ENCODE data around the gene EGLN1. TPM values are rescaled to one million over a fixed set of nuclear protein-coding genes. Genes with fewer than 3 reads are reported as not detected.
"Not testable (repeated sequence)": the region's sequence is repeated elsewhere in the genome, so short reads cannot be mapped to it uniquely, and the experiment has no call there.

EGLN1 gene
- total RNA-seq, 1 donor from 2014 or later: 19.9 TPM

DNA sequence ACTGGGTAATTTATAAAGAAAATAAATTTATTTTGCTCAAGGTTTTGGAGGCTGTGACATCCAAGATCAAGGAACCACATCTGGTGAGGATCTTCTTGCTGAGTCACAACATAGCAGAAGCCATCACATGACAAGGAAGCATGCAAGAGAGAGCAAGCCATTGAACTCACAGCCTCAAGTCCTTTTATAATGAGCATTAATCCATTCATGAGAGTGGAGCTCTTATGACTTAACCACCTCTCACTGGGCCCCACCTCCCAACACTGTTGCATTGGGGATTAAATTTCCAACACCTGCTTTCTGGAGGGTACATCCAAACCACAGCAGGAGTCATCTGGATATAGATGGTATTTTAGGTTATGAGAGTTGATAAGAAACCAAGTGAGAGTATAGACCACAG lies 20.6 kb upstream of the EGLN1 start:
- H3K4me1 Mint-ChIP-seq (ENCODE audit: low read depth): no peaks in the 10 kb centered on the region
- no peaks in the 10 kb centered on the region for H3K36me3 Mint-ChIP-seq (ENCODE audit: insufficient read depth)
- no peak overlapping the region for H3K4me3 Mint-ChIP-seq (ENCODE audit: low read depth)
- H3K27ac Mint-ChIP-seq: no peak overlapping the region
- no peak for DNase-seq (ENCODE audit: low spot score, unreplicated experiment)
- no peaks in the 10 kb centered on the region for H3K27me3 Mint-ChIP-seq
- TF ChIP-seq, protein P1, sequence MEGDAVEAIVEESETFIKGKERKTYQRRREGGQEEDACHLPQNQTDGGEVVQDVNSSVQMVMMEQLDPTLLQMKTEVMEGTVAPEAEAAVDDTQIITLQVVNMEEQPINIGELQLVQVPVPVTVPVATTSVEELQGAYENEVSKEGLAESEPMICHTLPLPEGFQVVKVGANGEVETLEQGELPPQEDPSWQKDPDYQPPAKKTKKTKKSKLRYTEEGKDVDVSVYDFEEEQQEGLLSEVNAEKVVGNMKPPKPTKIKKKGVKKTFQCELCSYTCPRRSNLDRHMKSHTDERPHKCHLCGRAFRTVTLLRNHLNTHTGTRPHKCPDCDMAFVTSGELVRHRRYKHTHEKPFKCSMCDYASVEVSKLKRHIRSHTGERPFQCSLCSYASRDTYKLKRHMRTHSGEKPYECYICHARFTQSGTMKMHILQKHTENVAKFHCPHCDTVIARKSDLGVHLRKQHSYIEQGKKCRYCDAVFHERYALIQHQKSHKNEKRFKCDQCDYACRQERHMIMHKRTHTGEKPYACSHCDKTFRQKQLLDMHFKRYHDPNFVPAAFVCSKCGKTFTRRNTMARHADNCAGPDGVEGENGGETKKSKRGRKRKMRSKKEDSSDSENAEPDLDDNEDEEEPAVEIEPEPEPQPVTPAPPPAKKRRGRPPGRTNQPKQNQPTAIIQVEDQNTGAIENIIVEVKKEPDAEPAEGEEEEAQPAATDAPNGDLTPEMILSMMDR (IDR thresholded peaks at IDR 0.05; ENCODE audit: unreplicated experiment): no peak
- H3K9me3 Mint-ChIP-seq (ENCODE audit: low read depth): peaks cover 5% of the 10 kb centered on the region

DNA sequence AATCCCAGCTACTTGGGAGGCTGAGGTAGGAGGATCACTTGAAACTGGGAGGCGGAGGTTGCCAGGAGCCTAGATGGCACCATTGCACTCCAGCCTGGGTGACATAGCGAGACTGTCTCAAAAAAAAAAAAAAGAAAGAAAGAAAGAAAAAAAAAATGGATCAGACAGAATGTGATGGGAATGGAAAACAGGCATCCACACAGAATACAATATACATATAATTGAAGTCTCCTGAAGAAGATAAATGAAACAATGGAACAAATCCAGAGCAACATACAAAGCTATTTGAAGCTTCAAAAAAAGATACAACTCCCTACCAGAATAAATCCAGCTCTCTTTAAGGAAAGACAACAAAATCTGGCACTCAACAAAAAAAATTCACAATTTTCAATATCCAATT lies 10.9 kb upstream of the EGLN1 start:
- Mint-ChIP-seq H3K4me1 (ENCODE audit: low read depth) (no peaks in the 10 kb centered on the region), H3K4me3 (ENCODE audit: low read depth) (no peak overlapping the region), H3K36me3 (ENCODE audit: insufficient read depth) (no peaks in the 10 kb centered on the region), H3K27ac (no peak overlapping the region), H3K27me3 (no peaks in the 10 kb centered on the region), H3K9me3 (ENCODE audit: low read depth) (no peaks in the 10 kb centered on the region)
- TF ChIP-seq, protein P1 (IDR thresholded peaks at IDR 0.05; ENCODE audit: unreplicated experiment): no peak
- no peak for DNase-seq (ENCODE audit: low spot score, unreplicated experiment)

DNA sequence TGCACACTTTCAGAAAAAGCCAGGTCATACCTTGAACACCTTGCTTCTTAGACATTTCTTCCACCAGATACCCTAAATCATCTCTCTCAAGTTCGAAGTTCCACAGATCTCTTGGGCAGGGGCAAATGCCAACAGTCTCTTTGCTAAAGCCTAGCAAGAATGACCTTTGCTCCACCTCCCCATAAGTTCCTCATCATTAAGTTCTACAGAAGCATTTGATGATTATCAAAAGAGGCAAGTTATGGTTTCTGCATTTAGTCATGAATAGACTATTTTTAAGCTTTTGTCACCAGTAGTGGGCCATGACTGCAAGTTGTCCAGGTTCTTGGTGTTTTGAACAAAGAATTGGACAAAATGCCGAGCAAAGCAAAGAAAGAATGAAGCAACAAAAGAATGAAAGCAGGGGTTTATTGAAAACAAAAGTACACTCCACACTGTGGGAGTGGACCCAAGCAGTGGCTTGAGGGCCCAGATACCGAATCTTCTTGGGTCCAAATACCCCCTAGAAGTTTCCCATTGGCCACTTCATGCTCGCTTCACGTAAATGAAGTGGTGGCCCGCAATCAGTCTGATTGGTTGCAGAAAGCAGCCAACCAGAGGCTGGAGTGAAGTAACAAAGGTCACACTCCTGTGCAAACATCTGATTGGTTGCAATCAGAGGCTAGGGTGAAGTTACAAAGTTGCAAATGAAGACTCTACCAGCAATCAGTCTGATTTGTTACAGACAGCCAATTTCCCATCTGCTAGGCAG lies 9.8 kb upstream of the EGLN1 start:
- no peaks in the 10 kb centered on the region for H3K9me3 Mint-ChIP-seq (ENCODE audit: low read depth)
- no peaks in the 10 kb centered on the region for H3K4me1 Mint-ChIP-seq (ENCODE audit: low read depth)
- TF ChIP-seq, protein P1 (IDR thresholded peaks at IDR 0.05; ENCODE audit: unreplicated experiment): no peak
- H3K27me3 Mint-ChIP-seq: no peaks in the 10 kb centered on the region
- no peaks in the 10 kb centered on the region for H3K36me3 Mint-ChIP-seq (ENCODE audit: insufficient read depth)
- no peak for DNase-seq (ENCODE audit: low spot score, unreplicated experiment)
- no peak overlapping the region for H3K4me3 Mint-ChIP-seq (ENCODE audit: low read depth)
- H3K27ac Mint-ChIP-seq: no peak overlapping the region

DNA sequence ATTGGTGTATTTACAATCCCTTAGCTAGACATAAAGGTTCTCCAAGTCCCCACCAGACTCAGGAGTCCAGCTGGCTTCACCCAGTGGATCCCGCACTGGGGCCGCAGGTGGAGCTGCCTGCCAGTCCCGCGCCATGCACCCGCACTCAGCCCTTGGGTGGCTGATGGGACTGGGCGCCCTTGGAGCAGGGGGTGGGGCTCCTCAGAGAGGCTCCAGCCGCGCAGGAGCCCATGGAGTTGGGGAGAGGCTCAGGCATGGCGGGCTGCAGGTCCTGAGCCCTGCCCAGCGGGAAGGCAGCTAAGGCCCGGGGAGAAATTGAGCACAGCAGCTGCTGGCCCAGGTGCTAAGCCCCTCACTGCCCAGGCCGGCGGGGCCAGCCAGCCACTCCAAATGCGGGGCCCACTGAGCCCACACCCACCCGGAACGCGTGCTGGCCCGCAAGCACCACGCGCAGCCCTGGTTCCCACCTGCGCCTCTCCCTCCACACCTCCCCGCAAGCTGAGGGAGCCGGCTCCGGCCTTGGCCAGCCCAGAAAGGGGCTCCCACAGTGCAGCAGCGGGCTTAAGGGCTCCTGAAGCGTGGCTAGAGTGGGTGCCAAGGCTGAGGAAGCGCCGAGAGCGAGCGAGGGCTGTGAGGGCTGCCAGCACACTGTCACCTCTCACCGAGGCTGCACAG lies 8.7 kb upstream of the EGLN1 start:
- not testable (repeated sequence) for H3K4me3 Mint-ChIP-seq (ENCODE audit: low read depth); H3K27ac Mint-ChIP-seq; H3K27me3 Mint-ChIP-seq; DNase-seq (ENCODE audit: low spot score, unreplicated experiment); H3K9me3 Mint-ChIP-seq (ENCODE audit: low read depth); H3K4me1 Mint-ChIP-seq (ENCODE audit: low read depth); H3K36me3 Mint-ChIP-seq (ENCODE audit: insufficient read depth)

DNA sequence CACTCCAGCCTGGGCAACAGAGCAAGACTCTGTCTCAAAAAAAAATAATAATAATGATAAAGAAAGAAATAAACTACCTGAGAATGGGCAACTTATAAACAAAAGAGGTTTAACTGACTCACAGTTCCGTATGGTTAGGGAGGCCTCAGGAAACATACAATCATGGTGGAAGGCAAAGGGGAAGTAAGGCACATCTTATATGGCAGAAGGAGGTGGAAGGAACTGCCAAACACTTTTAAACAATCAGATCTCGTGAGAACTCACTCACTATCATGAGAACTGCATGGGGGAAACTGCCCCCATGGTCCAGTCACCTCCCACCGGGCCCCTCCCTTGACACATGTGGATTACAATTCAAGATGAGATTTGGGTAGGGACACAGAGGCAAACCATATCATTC lies 6.3 kb upstream of the EGLN1 start:
- Mint-ChIP-seq H3K36me3 (ENCODE audit: insufficient read depth) (no peaks in the 10 kb centered on the region), H3K27me3 (no peaks in the 10 kb centered on the region)
- TF ChIP-seq, protein P1 (IDR thresholded peaks at IDR 0.05; ENCODE audit: unreplicated experiment): no peak

More for the DNA sequence above, 6.3 kb upstream of the EGLN1 start:
- Mint-ChIP-seq H3K4me3 (ENCODE audit: low read depth) (no peak overlapping the region), H3K4me1 (ENCODE audit: low read depth) (peaks cover 9% of the 10 kb centered on the region), H3K27ac (no peak overlapping the region), H3K9me3 (ENCODE audit: low read depth) (no peaks in the 10 kb centered on the region)
- no peak for DNase-seq (ENCODE audit: low spot score, unreplicated experiment)

Data from progenitor cell of endocrine pancreas (in vitro differentiated cells).